Ishikawa (cell line): ENCODE data around the gene ADGRG1.

Experiments
- CEBPB ChIP-seq: IDR thresholded peaks from 2 replicates; pipeline ENCODE4 v1.6.1; 2012
- CREB1 ChIP-seq: IDR thresholded peaks from 2 replicates; pipeline ENCODE4 v1.6.1; 2012; ENCODE audit warnings: low read depth
- EGR1 ChIP-seq: IDR thresholded peaks from 2 replicates; pipeline ENCODE4 v1.6.1; 2012
- EP300 ChIP-seq: IDR thresholded peaks from 2 replicates; pipeline ENCODE4 v1.6.1; 2012; ENCODE audit warnings: borderline replicate concordance
- FOXM1 ChIP-seq: IDR thresholded peaks from 2 replicates; pipeline ENCODE4 v1.6.1; 2012; ENCODE audit warnings: low read depth, borderline replicate concordance
- NFIC ChIP-seq: IDR thresholded peaks from 2 replicates; pipeline ENCODE4 v1.6.1; 2012
- RAD21 ChIP-seq: IDR thresholded peaks from 2 replicates; pipeline ENCODE4 v1.6.1; 2012; ENCODE audit warnings: low read depth
- TAF1 ChIP-seq: IDR thresholded peaks from 2 replicates; pipeline ENCODE4 v1.6.1; 2012; ENCODE audit warnings: low read depth, mild to moderate bottlenecking
- TCF12 ChIP-seq: IDR thresholded peaks from 2 replicates; pipeline ENCODE4 v1.6.1; 2012; ENCODE audit warnings: low read depth
- TEAD4 ChIP-seq: IDR thresholded peaks from 2 replicates; pipeline ENCODE4 v1.6.1; 2012
- USF1 ChIP-seq: IDR thresholded peaks from 2 replicates; pipeline ENCODE4 v1.6.1; 2012
- YY1 ChIP-seq: IDR thresholded peaks from 2 replicates; pipeline ENCODE4 v1.6.1; 2012; ENCODE audit warnings: low read depth
- ZBTB7A ChIP-seq: IDR thresholded peaks from 2 replicates; pipeline ENCODE4 v1.6.1; 2012; ENCODE audit warnings: low read depth
- TF ChIP-seq, protein P1 (sequence below): IDR thresholded peaks from 2 replicates; pipeline ENCODE4 v1.6.1; 2012; ENCODE audit warnings: low read depth, mild to moderate bottlenecking
- TF ChIP-seq, protein P2 (sequence below): IDR thresholded peaks from 2 replicates; pipeline ENCODE4 v1.6.1; 2012

ADGRG1 gene

GRCh38 chr16:57645691-57646387 is 17.4 kb downstream of the ADGRG1 start:
- no peak for TF ChIP-seq TCF12
- TF ChIP-seq TEAD4, result no peak
- TF ChIP-seq USF1, result no peak
- TF ChIP-seq EP300, result no peak
- no peak for TF ChIP-seq FOXM1
- TF ChIP-seq TAF1, result no peak
- TF ChIP-seq YY1, result no peak
- TF ChIP-seq RAD21, result no peak

DNA sequence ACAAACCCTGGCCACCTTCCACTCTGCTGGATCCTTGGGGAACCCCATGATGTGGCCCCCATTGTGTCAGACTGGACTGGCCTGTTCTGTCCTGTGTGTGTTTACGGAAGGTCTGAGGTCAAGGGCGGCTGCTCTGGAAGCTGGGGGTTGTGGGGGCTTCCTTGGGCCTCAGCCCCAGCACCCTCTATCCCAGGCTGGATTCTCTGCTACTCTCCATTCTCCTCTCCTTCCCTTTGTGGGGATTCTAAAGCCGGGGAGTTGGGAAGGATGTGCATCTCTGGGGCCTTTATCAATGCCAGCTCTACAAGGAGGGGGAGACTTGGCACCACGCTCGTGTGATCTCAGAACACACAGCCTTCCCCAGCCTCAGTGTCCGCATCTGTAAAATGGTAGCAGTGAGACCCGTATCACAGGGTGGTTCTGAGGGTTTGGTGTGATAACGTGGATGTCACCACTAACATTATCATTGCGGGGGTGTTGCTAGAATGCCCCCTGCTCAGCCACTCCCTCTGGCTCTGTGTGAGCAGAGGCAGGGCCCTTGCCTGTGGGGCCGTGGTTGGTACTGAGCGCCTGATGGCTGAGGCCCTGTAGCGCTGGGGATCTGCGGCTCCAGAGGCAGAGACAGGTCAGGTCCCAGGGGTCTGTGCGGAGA is 18.1 kb downstream of the ADGRG1 start:
- no peak for TF ChIP-seq EGR1
- TF ChIP-seq, protein P1, sequence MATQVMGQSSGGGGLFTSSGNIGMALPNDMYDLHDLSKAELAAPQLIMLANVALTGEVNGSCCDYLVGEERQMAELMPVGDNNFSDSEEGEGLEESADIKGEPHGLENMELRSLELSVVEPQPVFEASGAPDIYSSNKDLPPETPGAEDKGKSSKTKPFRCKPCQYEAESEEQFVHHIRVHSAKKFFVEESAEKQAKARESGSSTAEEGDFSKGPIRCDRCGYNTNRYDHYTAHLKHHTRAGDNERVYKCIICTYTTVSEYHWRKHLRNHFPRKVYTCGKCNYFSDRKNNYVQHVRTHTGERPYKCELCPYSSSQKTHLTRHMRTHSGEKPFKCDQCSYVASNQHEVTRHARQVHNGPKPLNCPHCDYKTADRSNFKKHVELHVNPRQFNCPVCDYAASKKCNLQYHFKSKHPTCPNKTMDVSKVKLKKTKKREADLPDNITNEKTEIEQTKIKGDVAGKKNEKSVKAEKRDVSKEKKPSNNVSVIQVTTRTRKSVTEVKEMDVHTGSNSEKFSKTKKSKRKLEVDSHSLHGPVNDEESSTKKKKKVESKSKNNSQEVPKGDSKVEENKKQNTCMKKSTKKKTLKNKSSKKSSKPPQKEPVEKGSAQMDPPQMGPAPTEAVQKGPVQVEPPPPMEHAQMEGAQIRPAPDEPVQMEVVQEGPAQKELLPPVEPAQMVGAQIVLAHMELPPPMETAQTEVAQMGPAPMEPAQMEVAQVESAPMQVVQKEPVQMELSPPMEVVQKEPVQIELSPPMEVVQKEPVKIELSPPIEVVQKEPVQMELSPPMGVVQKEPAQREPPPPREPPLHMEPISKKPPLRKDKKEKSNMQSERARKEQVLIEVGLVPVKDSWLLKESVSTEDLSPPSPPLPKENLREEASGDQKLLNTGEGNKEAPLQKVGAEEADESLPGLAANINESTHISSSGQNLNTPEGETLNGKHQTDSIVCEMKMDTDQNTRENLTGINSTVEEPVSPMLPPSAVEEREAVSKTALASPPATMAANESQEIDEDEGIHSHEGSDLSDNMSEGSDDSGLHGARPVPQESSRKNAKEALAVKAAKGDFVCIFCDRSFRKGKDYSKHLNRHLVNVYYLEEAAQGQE, result no peak
- no peak for TF ChIP-seq CEBPB
- TF ChIP-seq RAD21, result no peak
- no peak for TF ChIP-seq TEAD4
- TF ChIP-seq, protein P2, sequence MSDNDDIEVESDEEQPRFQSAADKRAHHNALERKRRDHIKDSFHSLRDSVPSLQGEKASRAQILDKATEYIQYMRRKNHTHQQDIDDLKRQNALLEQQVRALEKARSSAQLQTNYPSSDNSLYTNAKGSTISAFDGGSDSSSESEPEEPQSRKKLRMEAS, result no peak
- no peak for TF ChIP-seq USF1
- TF ChIP-seq NFIC, result no peak
- TF ChIP-seq TAF1, result no peak
- no peak for TF ChIP-seq TCF12
- no peak for TF ChIP-seq CREB1
- no peak for TF ChIP-seq EP300
- no peak for TF ChIP-seq FOXM1
- no peak for TF ChIP-seq YY1
- no peak for TF ChIP-seq ZBTB7A

DNA sequence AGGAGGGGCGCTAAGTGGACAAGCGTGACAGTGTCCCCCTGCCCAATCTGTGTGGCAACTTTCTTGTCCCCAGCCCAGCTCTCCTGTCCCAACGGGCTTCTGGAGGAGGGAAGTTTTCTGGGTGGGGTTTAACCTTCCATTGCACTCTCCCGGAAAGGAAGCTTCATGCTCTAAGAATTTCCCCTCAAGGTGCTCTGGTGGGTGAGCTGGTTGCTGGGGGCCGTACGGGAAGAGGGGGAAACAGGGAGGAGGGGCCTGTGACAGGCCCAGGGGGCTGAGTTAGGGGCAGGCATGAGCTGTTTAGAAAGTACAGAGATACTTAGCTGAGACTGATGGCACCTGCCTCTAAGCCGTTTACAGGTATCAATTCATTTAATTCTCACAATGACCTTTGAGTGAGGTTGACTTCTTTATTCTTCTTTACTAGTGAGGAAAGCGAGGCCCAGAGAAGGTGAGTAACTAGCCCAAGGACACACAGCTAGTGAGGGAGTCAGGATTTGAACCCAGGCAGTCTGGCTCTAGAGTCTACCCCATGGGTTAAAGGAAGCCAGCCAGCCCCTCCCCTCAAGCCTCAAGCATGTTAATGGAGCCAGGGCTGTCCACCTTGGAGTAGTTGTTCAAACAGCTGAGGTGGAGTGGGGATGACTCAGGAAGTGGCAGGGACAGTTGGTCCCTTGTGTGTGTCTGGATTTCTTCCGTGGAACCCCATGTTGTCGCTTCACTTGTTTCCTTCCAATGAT is 18.9 kb downstream of the ADGRG1 start:
- TF ChIP-seq EP300 (no peak), YY1 (no peak), EGR1 (no peak)
- TF ChIP-seq, protein P2, result no peak

DNA sequence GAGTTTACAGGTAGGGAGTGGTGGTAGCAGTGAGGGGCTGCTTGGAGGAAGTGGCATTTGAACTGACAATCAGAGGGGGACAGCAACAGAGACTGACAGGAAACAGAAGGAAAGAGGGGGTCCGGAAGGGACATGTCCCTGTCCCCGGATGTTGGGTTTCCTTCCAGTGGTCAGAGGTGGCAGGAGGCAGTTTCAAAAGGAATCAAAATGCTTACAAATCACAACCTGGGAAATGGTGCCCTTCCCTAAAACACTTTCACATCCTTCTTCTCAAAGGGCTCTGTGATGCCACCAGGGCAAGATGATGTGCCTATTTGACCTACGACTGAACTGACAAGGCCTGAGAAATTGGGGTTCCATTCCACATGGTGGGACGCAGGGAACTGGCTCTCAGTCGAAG is 19.7 kb downstream of the ADGRG1 start:
- TF ChIP-seq EP300 (no peak), TEAD4 (no peak), TCF12 (no peak), EGR1 (no peak), RAD21 (no peak), ZBTB7A (no peak), TAF1 (no peak), FOXM1 (no peak), USF1 (no peak), CREB1 (no peak), NFIC (no peak), CEBPB (no peak)
- TF ChIP-seq, protein P2, result no peak

- TF ChIP-seq, protein P2, result peak; percentile 41; the same call in 1 of the 2 replicates
- TF ChIP-seq ZBTB7A, result no peak
- peak; percentile 25; the same call in 1 of the 2 replicates for TF ChIP-seq USF1
- TF ChIP-seq, protein P1, result no peak
- TF ChIP-seq NFIC, result no peak; the same call in 1 of the 2 replicates
- TF ChIP-seq TEAD4, result no peak; the same call in 1 of the 2 replicates
- TF ChIP-seq TCF12, result peak; percentile 61
- peak; percentile 44; the same call in 1 of the 2 replicates for TF ChIP-seq YY1
- TF ChIP-seq EP300, result peak; percentile 19; the same call in 1 of the 2 replicates
- TF ChIP-seq FOXM1, result no peak; the same call in 1 of the 2 replicates
- TF ChIP-seq CREB1, result no peak
- TF ChIP-seq CEBPB, result no peak
- TF ChIP-seq RAD21, result peak; percentile 99
- TF ChIP-seq TAF1, result no peak
- no peak for TF ChIP-seq EGR1
Observed at GRCh38 chr16:57648581-57649442, 20.4 kb downstream of the ADGRG1 start.
